ENCODE measurements around the gene ELL. TPM values are rescaled to one million over a fixed set of nuclear protein-coding genes. Genes with fewer than 3 reads are reported as not detected.

Gene ELL
- total RNA-seq, 1 experiment from 2014 or later = 17.0 TPM

GRCh38 chr19:18396471-18397241 lies 125.2 kb downstream of the ELL start:
- no peak overlapping the region for H2BK120ac ChIP-seq (ENCODE audit: low read depth, low read length, poor library complexity, severe bottlenecking)
- no peak for TF ChIP-seq CTCF (conservative IDR thresholded peaks at IDR 0.05)
- no peaks in the 10 kb centered on the region for H3K79me1 ChIP-seq (ENCODE audit: insufficient read depth, low read depth, low read length, poor library complexity, severe bottlenecking)
- H4K20me1 ChIP-seq (ENCODE audit: control insufficient read depth, insufficient read depth, insufficient read length) = no peaks in the 10 kb centered on the region
- H3K23ac ChIP-seq (ENCODE audit: insufficient read length, low read depth, low read length) = no peak overlapping the region
- no peak overlapping the region for H2BK12ac ChIP-seq (ENCODE audit: insufficient read length, low read depth, low read length)
- H3K14ac ChIP-seq (ENCODE audit: insufficient read depth, low read length) = no peak overlapping the region; the same call in 1 of the 2 replicates
- H3K4me2 ChIP-seq (ENCODE audit: insufficient read depth, insufficient read length, low read length) = no peak overlapping the region
- H4K8ac ChIP-seq (replicated peaks; ENCODE audit: insufficient read length, low read depth, low read length) = no peak overlapping the region
- no peak for DNase-seq
- no peaks in the 10 kb centered on the region for H3K79me2 ChIP-seq (ENCODE audit: insufficient read depth, low read length)
- no peak overlapping the region for H3K9ac ChIP-seq (ENCODE audit: extremely low read depth, insufficient read length, low read length)
- Mint-ChIP-seq H3K9me3 (no peaks in the 10 kb centered on the region), H3K27ac (no peak overlapping the region), H3K4me3 (no peak overlapping the region), H3K36me3 (ENCODE audit: insufficient read depth in 1 of 3, low read depth in 3 of 3) (no peaks in the 10 kb centered on the region), H3K27me3 (ENCODE audit: low read depth) (peaks cover 17% of the 10 kb centered on the region), H3K4me1 (peaks cover 4 to 8% of the 10 kb centered on the region in 2 experiments; a peak in 3 of 4 replicates)
- H3K18ac ChIP-seq (ENCODE audit: insufficient read length, low read depth, low read length) = no peak overlapping the region
- no peaks in the 10 kb centered on the region for H3K23me2 ChIP-seq (ENCODE audit: insufficient read length, low read depth, low read length, poor library complexity, severe bottlenecking)
- H4K91ac ChIP-seq (ENCODE audit: insufficient read length, low read depth, low read length) = no peak overlapping the region
- no peak overlapping the region for H2AK5ac ChIP-seq (ENCODE audit: insufficient read length, low read length)
- no peak overlapping the region for H3K56ac ChIP-seq (ENCODE audit: insufficient read length, low read depth, low read length)
- no peak overlapping the region for H3T11ph ChIP-seq (ENCODE audit: low read length)
- no peak overlapping the region for H4K5ac ChIP-seq (ENCODE audit: insufficient read length, low read depth, low read length)
- H3K27ac ChIP-seq (ENCODE audit: insufficient read length, low read depth, low read length) = no peak overlapping the region
- no peak overlapping the region for H2BK5ac ChIP-seq (ENCODE audit: insufficient read length, low read length)
- WGBS (ENCODE audit: extremely low coverage, insufficient read length, low lambda C conversion rate) = no CpG with 5 or more reads among the region's 37 CpGs
- no peaks in the 10 kb centered on the region for H3K27me3 ChIP-seq (ENCODE audit: insufficient read depth, low read length)
- H3K4ac ChIP-seq (ENCODE audit: low read depth, low read length) = no peak overlapping the region
- no peak overlapping the region for H2AFZ ChIP-seq (ENCODE audit: low read length)
- H3K4me1 ChIP-seq (ENCODE audit: insufficient read depth, low read length) = no peaks in the 10 kb centered on the region
- no peak overlapping the region for H2BK15ac ChIP-seq (ENCODE audit: low read depth, low read length)
- H2BK20ac ChIP-seq (ENCODE audit: low read depth, low read length, poor library complexity, severe bottlenecking) = no peak overlapping the region
- H3K9me3 ChIP-seq (ENCODE audit: control insufficient read depth, low read depth, low read length) = no peaks in the 10 kb centered on the region
